ES-I3 (cell line): ENCODE results near the gene EFCAB14.

ENCODE experiments used
- H3K36me3 ChIP-seq: 2 replicates; pipeline ENCODE4 v1.6.1; 2013; ENCODE audit warnings: mild to moderate bottlenecking, low read length, control low read depth, moderate library complexity; ENCODE audit not compliant: insufficient read depth
- H3K4me1 ChIP-seq: 2 replicates; pipeline ENCODE4 v1.6.1; 2013; ENCODE audit warnings: mild to moderate bottlenecking, control low read depth, low read length; ENCODE audit not compliant: insufficient read depth
- H3K9ac ChIP-seq: 2 replicates; pipeline ENCODE4 v1.6.1; 2013; ENCODE audit warnings: low read depth, mild to moderate bottlenecking, low read length, moderate library complexity
- H3K9me3 ChIP-seq: 2 replicates; pipeline ENCODE4 v1.6.1; 2013; ENCODE audit warnings: mild to moderate bottlenecking, low read length, moderate library complexity; ENCODE audit not compliant: control insufficient read depth, insufficient read depth

EFCAB14 gene

DNA sequence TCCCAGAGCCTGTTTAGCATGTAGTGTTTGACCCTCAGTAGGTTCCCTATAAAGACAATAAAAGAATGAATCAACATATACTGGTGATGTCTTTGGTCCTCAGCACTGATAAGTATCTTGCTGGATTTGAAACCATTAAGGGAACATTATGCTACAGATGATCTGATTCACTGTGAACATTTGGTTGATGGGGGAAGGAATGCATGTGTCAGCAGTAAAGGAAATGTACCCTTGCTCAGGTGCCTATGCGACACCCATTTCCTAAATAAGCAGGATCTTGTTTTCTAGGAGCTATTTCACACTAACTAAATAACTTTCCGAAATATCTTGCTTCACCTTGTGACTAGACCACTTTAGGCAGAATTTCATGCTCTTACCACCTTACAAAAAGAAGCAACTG is 34.2 kb downstream of the EFCAB14 start:
- Histone ChIP-seq H3K9me3 (no peaks in the 10 kb centered on the region), H3K9ac (no peak overlapping the region), H3K4me1 (no peaks in the 10 kb centered on the region), H3K36me3 (peaks cover 37% of the 10 kb centered on the region)

DNA sequence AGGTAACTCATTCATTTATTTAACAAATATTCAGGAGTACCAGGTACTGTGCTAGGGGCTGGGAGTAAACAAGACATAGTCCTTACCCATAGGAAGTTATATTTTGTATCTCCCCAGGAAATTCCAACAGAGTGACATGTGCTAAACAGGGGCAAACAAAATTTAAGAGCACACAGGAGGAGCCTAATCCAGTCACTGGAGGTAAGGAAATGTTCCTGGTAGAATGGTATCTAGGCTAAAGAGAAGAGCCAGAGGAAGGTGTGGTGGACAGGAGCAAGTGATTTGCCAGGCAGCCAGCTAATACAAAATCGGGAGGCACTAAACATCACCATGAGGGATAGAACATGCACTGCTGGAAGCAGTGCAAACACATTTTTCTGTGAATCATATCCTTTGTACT is 36.9 kb downstream of the EFCAB14 start:
- Histone ChIP-seq H3K9ac (no peak overlapping the region), H3K4me1 (peaks cover 4% of the 10 kb centered on the region; the same call in 1 of the 2 replicates), H3K36me3 (peaks cover 25% of the 10 kb centered on the region), H3K9me3 (no peaks in the 10 kb centered on the region)

GRCh38 chr1:46681333-46682034 is 37.4 kb downstream of the EFCAB14 start:
- H3K9me3 ChIP-seq = no peaks in the 10 kb centered on the region
- H3K36me3 ChIP-seq = peaks cover 21% of the 10 kb centered on the region
- H3K9ac ChIP-seq = no peak overlapping the region
- H3K4me1 ChIP-seq = peaks cover 7% of the 10 kb centered on the region; the same call in 1 of the 2 replicates

DNA sequence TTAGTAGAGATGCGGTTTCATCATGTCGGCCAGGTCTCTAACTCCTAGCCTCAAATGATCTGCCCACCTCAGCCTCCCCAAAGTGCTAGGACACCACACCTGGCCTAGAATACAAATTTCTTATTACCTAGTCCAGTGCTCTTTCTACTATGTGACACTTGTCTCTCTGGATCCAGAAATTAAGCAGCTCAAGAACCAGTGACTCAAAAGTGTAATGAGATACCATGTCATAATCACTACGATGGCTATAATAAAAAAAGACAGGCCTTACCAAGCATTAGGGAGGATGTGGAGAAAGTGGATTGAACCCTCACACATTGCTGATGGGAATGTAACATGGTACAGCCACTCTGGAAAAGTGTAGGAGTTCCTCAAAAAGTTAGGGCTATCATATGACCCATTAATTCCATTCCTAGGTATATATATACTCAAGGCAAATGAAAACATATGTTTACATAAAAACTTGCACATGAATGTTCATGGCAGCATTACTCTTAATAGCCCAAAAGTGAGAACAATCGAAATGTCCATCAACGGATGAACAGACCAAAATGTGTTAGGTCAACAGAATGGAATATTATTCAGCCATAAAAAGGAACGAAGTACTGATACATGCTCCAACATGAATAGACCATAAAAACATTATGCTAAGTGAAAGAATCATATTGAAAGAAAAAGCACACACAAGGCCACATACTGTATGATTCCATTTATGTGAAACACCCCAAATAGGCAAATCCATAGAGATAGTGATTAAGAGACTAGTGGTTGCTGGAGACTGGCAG is 38.9 kb downstream of the EFCAB14 start:
- Histone ChIP-seq H3K9me3 (no peaks in the 10 kb centered on the region), H3K36me3 (peaks cover 18% of the 10 kb centered on the region), H3K9ac (no peak overlapping the region), H3K4me1 (peaks cover 18% of the 10 kb centered on the region)

DNA sequence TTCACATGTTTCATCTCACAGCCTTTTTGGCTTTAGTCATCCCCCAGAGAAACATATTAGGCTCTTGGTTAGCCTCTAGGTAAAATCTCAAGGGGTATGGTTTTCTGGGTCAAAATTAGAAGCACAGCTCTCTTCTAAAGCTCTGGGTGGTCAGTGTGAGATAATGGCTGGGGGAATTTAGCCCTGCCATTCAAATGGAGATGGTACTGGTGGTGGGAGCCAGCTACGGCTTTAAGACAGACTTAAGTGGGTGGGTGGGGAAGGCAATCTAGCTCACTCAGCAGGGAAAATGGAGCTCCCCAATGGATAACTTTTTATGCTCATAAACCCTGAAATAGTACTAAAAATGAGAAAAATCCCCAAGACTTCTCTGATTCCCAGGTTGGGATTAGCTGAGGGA is 41.6 kb downstream of the EFCAB14 start:
- H3K36me3 ChIP-seq = peaks cover 11% of the 10 kb centered on the region
- no peak overlapping the region for H3K9ac ChIP-seq
- H3K4me1 ChIP-seq = peaks cover 25% of the 10 kb centered on the region
- H3K9me3 ChIP-seq = no peaks in the 10 kb centered on the region

DNA sequence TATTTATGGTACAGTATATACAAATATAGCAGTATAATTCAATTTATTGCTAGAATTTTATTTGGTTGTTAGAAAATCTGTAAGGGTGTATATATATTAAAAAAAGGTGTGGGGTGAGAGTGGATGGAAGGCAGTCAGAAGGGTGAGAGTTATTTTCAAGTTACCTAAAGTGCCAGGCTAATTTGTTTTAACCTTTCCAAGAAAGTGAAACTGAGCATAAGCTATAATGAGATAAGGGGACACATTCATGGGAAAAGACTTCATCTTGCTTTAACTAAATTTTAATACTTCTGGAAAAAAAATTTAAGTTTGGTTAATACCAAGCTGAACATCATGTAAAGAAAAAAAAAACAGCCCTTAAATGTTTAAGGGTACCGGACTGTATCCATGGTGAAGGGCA is 42.4 kb downstream of the EFCAB14 start:
- peaks cover 3% of the 10 kb centered on the region; the same call in 1 of the 2 replicates for H3K36me3 ChIP-seq
- H3K9ac ChIP-seq = no peak overlapping the region

GRCh38 chr1:46675549-46676314 is 43.2 kb downstream of the EFCAB14 start:
- Histone ChIP-seq H3K9ac (no peak overlapping the region), H3K4me1 (peaks cover 25% of the 10 kb centered on the region), H3K9me3 (no peaks in the 10 kb centered on the region), H3K36me3 (no peaks in the 10 kb centered on the region; the same call in 1 of the 2 replicates)

More for the DNA sequence above, 42.4 kb downstream of the EFCAB14 start:
- peaks cover 25% of the 10 kb centered on the region for H3K4me1 ChIP-seq
- no peaks in the 10 kb centered on the region for H3K9me3 ChIP-seq

- Histone ChIP-seq H3K9ac (no peak overlapping the region), H3K9me3 (no peaks in the 10 kb centered on the region), H3K4me1 (peaks cover 27% of the 10 kb centered on the region), H3K36me3 (no peaks in the 10 kb centered on the region)
These were observed 45.1 kb downstream of the EFCAB14 start for GRCh38 chr1:46673749-46674182.

GRCh38 chr1:46672696-46673095 is 46.2 kb downstream of the EFCAB14 start:
- H3K4me1 ChIP-seq = peaks cover 28% of the 10 kb centered on the region
- no peaks in the 10 kb centered on the region for H3K36me3 ChIP-seq
- H3K9me3 ChIP-seq = no peaks in the 10 kb centered on the region
- no peak overlapping the region for H3K9ac ChIP-seq

- Histone ChIP-seq H3K36me3 (no peaks in the 10 kb centered on the region), H3K4me1 (peaks cover 30% of the 10 kb centered on the region), H3K9me3 (no peaks in the 10 kb centered on the region), H3K9ac (no peak within 1 kb of the TSS)
These were observed 47.4 kb downstream of the EFCAB14 start, which contains the start of gene TEX38 for GRCh38 chr1:46671554-46671953. Gene TEX38, plus strand, starts transcription at chr1:46671854. Its CDS starts 81 bp downstream, at chr1:46671935.

- Histone ChIP-seq H3K9ac (no peak overlapping the region), H3K4me1 (peaks cover 30% of the 10 kb centered on the region), H3K36me3 (no peaks in the 10 kb centered on the region), H3K9me3 (no peaks in the 10 kb centered on the region)
These were observed 48.8 kb downstream of the EFCAB14 start for GRCh38 chr1:46670134-46670533.

GRCh38 chr1:46667782-46668760 is 50.8 kb downstream of the EFCAB14 start, which contains the start of gene ATPAF1:
Gene ATPAF1, minus strand, starts transcription at chr1:46668364. Its CDS starts 42 bp downstream, at chr1:46668322.
- Histone ChIP-seq H3K9ac (peak within 1 kb of the TSS; percentile 90), H3K4me1 (peaks cover 21% of the 10 kb centered on the region), H3K9me3 (no peaks in the 10 kb centered on the region), H3K36me3 (peaks cover 6% of the 10 kb centered on the region)

- peaks cover 6% of the 10 kb centered on the region for H3K36me3 ChIP-seq
- no peaks in the 10 kb centered on the region for H3K9me3 ChIP-seq
- peaks cover 21% of the 10 kb centered on the region for H3K4me1 ChIP-seq
- H3K9ac ChIP-seq = no peak overlapping the region
These were observed 52.9 kb downstream of the EFCAB14 start for GRCh38 chr1:46665983-46666382.
